ENCODE results near the gene ENPP1. TPM values are rescaled to one million over a fixed set of nuclear protein-coding genes. Genes with fewer than 3 reads are reported as not detected.

ENPP1 gene
- total and polyA plus RNA-seq, 2 experiments from 2014 or later, result 34.2 to 53.7 TPM

DNA sequence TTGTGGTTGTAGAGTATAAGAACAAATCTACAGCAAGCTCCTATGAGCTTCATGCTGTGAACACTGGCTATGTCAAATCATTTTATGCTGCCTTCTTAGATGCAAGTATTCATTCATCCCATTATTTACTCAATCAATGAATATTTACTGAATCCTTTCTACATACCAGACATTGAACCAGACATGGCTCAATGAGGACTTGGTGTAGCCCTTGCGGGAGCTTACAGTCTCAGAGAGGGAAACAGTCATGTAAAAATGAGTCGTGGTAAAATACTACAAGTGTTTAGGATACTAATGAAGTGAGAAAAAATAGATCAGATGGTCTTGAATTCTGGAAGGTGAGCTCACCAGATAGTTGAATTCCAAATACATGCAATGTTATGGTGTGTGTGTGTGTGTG is 44.8 kb upstream of the ENPP1 start:
- no peak overlapping the region for H3K9ac ChIP-seq
- H3K9me2 ChIP-seq (ENCODE audit: insufficient read depth), result no peaks in the 10 kb centered on the region
- no peaks in the 10 kb centered on the region for H3K79me2 ChIP-seq (ENCODE audit: insufficient read depth)
- no peaks in the 10 kb centered on the region for H3K36me3 ChIP-seq (ENCODE audit: low read depth)
- H3K4me1 ChIP-seq (ENCODE audit: insufficient read depth), result peaks cover 78% of the 10 kb centered on the region
- peaks cover 58% of the 10 kb centered on the region for H3F3A ChIP-seq (ENCODE audit: insufficient read depth)
- no peak overlapping the region for H3K27ac ChIP-seq
- H3K4me2 ChIP-seq (ENCODE audit: unreplicated experiment), result peak overlapping the region; percentile 10
- no peak overlapping the region for H2AFZ ChIP-seq
- TF ChIP-seq EZH2 (IDR thresholded peaks at IDR 0.05; ENCODE audit: insufficient read depth, poor library complexity, severe bottlenecking) (no peak), EZH2phosphoT487 (IDR thresholded peaks at IDR 0.05; ENCODE audit: insufficient read depth, low read depth) (no peak)
- no peaks in the 10 kb centered on the region for H3K9me3 ChIP-seq (ENCODE audit: low read depth)
- in situ Hi-C loops (cut with MboI), result no loop called here
- no peaks in the 10 kb centered on the region for H4K20me1 ChIP-seq (ENCODE audit: insufficient read depth)
- no peak overlapping the region for H3K4me3 ChIP-seq
- 63 to 67% methylated on average over 2 of the region's 2 CpGs for WGBS, 2 experiments (ENCODE audit: low coverage in 1 of 2, low lambda C conversion rate in 2 of 2, missing lambda C conversion rate in 2 of 2)
- H3K27me3 ChIP-seq (replicated peaks; ENCODE audit: insufficient read depth), result no peaks in the 10 kb centered on the region
- peak; percentile 58 for DNase-seq

DNA sequence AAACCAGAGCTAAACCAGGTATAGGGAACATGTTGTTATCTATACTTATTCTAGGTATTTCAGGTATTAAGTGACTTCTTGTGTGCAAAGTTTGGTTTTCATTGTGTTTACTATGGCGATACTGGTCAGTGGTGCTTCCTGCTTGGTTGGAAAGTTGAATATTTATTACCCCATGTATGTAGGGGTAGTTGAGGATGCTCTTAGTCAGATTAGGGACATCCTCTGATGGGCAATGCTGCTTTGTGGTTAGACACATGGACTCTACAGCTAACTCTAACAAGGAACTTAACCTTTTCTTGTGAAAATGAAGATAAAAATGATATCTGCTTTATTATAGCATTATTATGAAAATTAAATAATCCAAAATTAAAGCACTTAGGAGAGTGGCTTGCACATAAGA is 44.1 kb upstream of the ENPP1 start:
- DNase-seq, result no peak
- Histone ChIP-seq H2AFZ (no peak overlapping the region), H3F3A (ENCODE audit: insufficient read depth) (peaks cover 58% of the 10 kb centered on the region), H3K9me3 (ENCODE audit: low read depth) (no peaks in the 10 kb centered on the region), H3K4me2 (ENCODE audit: unreplicated experiment) (no peak overlapping the region), H4K20me1 (ENCODE audit: insufficient read depth) (no peaks in the 10 kb centered on the region), H3K27me3 (replicated peaks; ENCODE audit: insufficient read depth) (no peaks in the 10 kb centered on the region), H3K9ac (no peak overlapping the region), H3K36me3 (ENCODE audit: low read depth) (no peaks in the 10 kb centered on the region), H3K9me2 (ENCODE audit: insufficient read depth) (no peaks in the 10 kb centered on the region), H3K27ac (peak overlapping the region; percentile 76; the same call in 1 of the 2 replicates), H3K4me3 (no peak overlapping the region), H3K4me1 (ENCODE audit: insufficient read depth) (peaks cover 72% of the 10 kb centered on the region), H3K79me2 (ENCODE audit: insufficient read depth) (no peaks in the 10 kb centered on the region)
- TF ChIP-seq EZH2phosphoT487 (IDR thresholded peaks at IDR 0.05; ENCODE audit: insufficient read depth, low read depth), result no peak
- in situ Hi-C loops (cut with MboI), result no loop called here
- 94 to 100% methylated on average over 1 of the region's 1 CpG for WGBS, 2 experiments (ENCODE audit: low coverage in 1 of 2, low lambda C conversion rate in 2 of 2, missing lambda C conversion rate in 2 of 2)

DNA sequence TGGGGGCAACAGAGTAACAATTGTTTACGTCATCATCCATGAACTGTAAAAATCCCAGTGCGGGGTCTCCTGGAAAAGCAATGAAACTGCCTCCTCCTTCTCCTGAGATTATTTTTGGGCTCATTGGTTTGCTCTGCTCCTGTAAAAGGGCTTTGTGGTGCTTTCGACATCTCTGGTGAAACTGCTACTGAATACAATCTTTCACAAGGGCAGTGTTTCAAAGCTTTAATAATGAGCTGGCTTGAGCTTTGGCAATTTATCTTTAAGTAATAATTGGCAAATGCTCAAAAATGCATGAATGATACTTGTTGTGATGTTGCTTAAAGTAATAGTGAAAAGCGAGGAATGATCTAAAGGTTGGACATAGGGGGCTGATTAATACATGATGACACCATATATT is 43.5 kb upstream of the ENPP1 start:
- H3K27ac ChIP-seq, result peak overlapping the region; percentile 76
- 56 to 58% methylated on average over 4 of the region's 4 CpGs for WGBS, 2 experiments (ENCODE audit: low coverage in 1 of 2, low lambda C conversion rate in 2 of 2, missing lambda C conversion rate in 2 of 2)

GRCh38 chr6:131765081-131765803 is 42.6 kb upstream of the ENPP1 start:
- DNase-seq, result peak; percentile 87
- WGBS, 2 experiments (ENCODE audit: low coverage in 1 of 2, low lambda C conversion rate in 2 of 2, missing lambda C conversion rate in 2 of 2), result 11 to 13% methylated on average over 9 of the region's 9 CpGs
- H3K4me2 ChIP-seq (ENCODE audit: unreplicated experiment), result peak overlapping the region; percentile 73
- H3K9ac ChIP-seq, result peak overlapping the region; percentile 31
- no peaks in the 10 kb centered on the region for H3K36me3 ChIP-seq (ENCODE audit: low read depth)
- peaks cover 70% of the 10 kb centered on the region for H3K4me1 ChIP-seq (ENCODE audit: insufficient read depth)
- H4K20me1 ChIP-seq (ENCODE audit: insufficient read depth), result no peaks in the 10 kb centered on the region
- H3F3A ChIP-seq (ENCODE audit: insufficient read depth), result peaks cover 58% of the 10 kb centered on the region
- H3K79me2 ChIP-seq (ENCODE audit: insufficient read depth), result no peaks in the 10 kb centered on the region
- H3K4me3 ChIP-seq, result peak overlapping the region; percentile 37
- H3K27ac ChIP-seq, result peak overlapping the region; percentile 76
- TF ChIP-seq EZH2 (IDR thresholded peaks at IDR 0.05; ENCODE audit: insufficient read depth, poor library complexity, severe bottlenecking) (no peak), EZH2phosphoT487 (IDR thresholded peaks at IDR 0.05; ENCODE audit: insufficient read depth, low read depth) (peak; percentile 81; the same call in 1 of the 2 replicates)
- in situ Hi-C loops (cut with MboI), result no loop called here
- no peaks in the 10 kb centered on the region for H3K27me3 ChIP-seq (replicated peaks; ENCODE audit: insufficient read depth)
- H3K9me2 ChIP-seq (ENCODE audit: insufficient read depth), result no peaks in the 10 kb centered on the region
- H3K9me3 ChIP-seq (ENCODE audit: low read depth), result no peaks in the 10 kb centered on the region
- peak overlapping the region; percentile 36 for H2AFZ ChIP-seq

More for the DNA sequence above, 43.5 kb upstream of the ENPP1 start:
- Histone ChIP-seq H4K20me1 (ENCODE audit: insufficient read depth) (no peaks in the 10 kb centered on the region), H3K36me3 (ENCODE audit: low read depth) (no peaks in the 10 kb centered on the region), H3K79me2 (ENCODE audit: insufficient read depth) (no peaks in the 10 kb centered on the region), H3K9me3 (ENCODE audit: low read depth) (no peaks in the 10 kb centered on the region), H2AFZ (no peak overlapping the region), H3K27me3 (replicated peaks; ENCODE audit: insufficient read depth) (no peaks in the 10 kb centered on the region), H3K4me3 (no peak overlapping the region), H3K9me2 (ENCODE audit: insufficient read depth) (no peaks in the 10 kb centered on the region), H3F3A (ENCODE audit: insufficient read depth) (peaks cover 58% of the 10 kb centered on the region), H3K9ac (no peak overlapping the region), H3K4me2 (ENCODE audit: unreplicated experiment) (peak overlapping the region; percentile 73), H3K4me1 (ENCODE audit: insufficient read depth) (peaks cover 72% of the 10 kb centered on the region)
- TF ChIP-seq EZH2phosphoT487 (IDR thresholded peaks at IDR 0.05; ENCODE audit: insufficient read depth, low read depth), result no peak
- no peak for TF ChIP-seq EZH2 (IDR thresholded peaks at IDR 0.05; ENCODE audit: insufficient read depth, poor library complexity, severe bottlenecking)
- in situ Hi-C loops (cut with MboI), result no loop called here
- peak; percentile 76 for DNase-seq
